Astrocyte (in vitro differentiated cells and primary cell): ENCODE results near the gene ADGRD2. TPM values are rescaled to one million over a fixed set of nuclear protein-coding genes. Genes with fewer than 3 reads are reported as not detected.

Experiments
- DNase-seq: peaks from one replicate; pipeline ENCODE4 v3.0.0-alpha.2; 2010; ENCODE audit warnings: low read depth
- FAIRE-seq: peaks from 2 replicates; lab custom pipeline; 2011; peaks lifted over from hg19 to GRCh38; lab: Jason Lieb, UNC
- H2AFZ ChIP-seq: 2 replicates; pipeline ENCODE4 v1.6.0; 2012; ENCODE audit warnings: low read depth, low read length, inconsistent platforms
- H3K27ac ChIP-seq: 2 replicates; pipeline ENCODE4 v1.5.1; 2011; ENCODE audit warnings: low read depth, low read length, inconsistent platforms
- H3K27me3 ChIP-seq: 2 replicates; pipeline ENCODE4 v1.6.0; 2011; ENCODE audit warnings: low read length, inconsistent platforms; ENCODE audit not compliant: insufficient read depth
- H3K36me3 ChIP-seq: 2 replicates; pipeline ENCODE4 v1.5.1; 2011; ENCODE audit warnings: low read length, inconsistent platforms; ENCODE audit not compliant: insufficient read depth
- H3K4me1 ChIP-seq: 2 replicates; pipeline ENCODE4 v1.5.1; 2011; ENCODE audit warnings: low read length, inconsistent platforms; ENCODE audit not compliant: insufficient read depth
- H3K4me2 ChIP-seq: 2 replicates; pipeline ENCODE4 v1.6.0; 2012; ENCODE audit warnings: low read length, inconsistent platforms
- H3K4me3 ChIP-seq: 2 replicates; pipeline ENCODE4 v1.5.1; 2011; ENCODE audit warnings: low read depth, mild to moderate bottlenecking, low read length, inconsistent platforms; ENCODE audit not compliant: insufficient read depth
- H3K79me2 ChIP-seq: 2 replicates; pipeline ENCODE4 v1.6.0; 2012; ENCODE audit warnings: mild to moderate bottlenecking, low read length, inconsistent platforms; ENCODE audit not compliant: insufficient read depth
- H3K9ac ChIP-seq: 2 replicates; pipeline ENCODE4 v1.6.0; 2012; ENCODE audit warnings: mild to moderate bottlenecking, low read length, inconsistent platforms
- H3K9me3 ChIP-seq: 2 replicates; pipeline ENCODE4 v1.5.1; 2012; ENCODE audit warnings: low read depth, mild to moderate bottlenecking, low read length, inconsistent platforms; ENCODE audit not compliant: insufficient read depth
- H4K20me1 ChIP-seq: 2 replicates; pipeline ENCODE4 v1.6.0; 2012; ENCODE audit warnings: low read length, inconsistent platforms; ENCODE audit not compliant: insufficient read depth
- H3K27ac Mint-ChIP-seq: one replicate; pipeline ENCODE4 v1.8.0; 2021; ENCODE audit warnings: mild to moderate bottlenecking, mixed read lengths; ENCODE audit not compliant: unreplicated experiment
- H3K27me3 Mint-ChIP-seq: one replicate; pipeline ENCODE4 v1.8.0; 2021; ENCODE audit warnings: low read depth, mixed read lengths; ENCODE audit not compliant: unreplicated experiment
- H3K36me3 Mint-ChIP-seq: one replicate; pipeline ENCODE4 v1.8.0; 2021; ENCODE audit warnings: low read depth, mixed read lengths; ENCODE audit not compliant: unreplicated experiment
- H3K4me1 Mint-ChIP-seq: one replicate; pipeline ENCODE4 v1.8.0; 2021; ENCODE audit warnings: low read depth, mixed read lengths; ENCODE audit not compliant: unreplicated experiment
- H3K4me3 Mint-ChIP-seq: one replicate; pipeline ENCODE4 v1.8.0; 2021; ENCODE audit warnings: mild to moderate bottlenecking, moderate library complexity, mixed read lengths; ENCODE audit not compliant: unreplicated experiment
- H3K9me3 Mint-ChIP-seq: one replicate; pipeline ENCODE4 v1.8.0; 2021; ENCODE audit warnings: mild to moderate bottlenecking, mixed read lengths; ENCODE audit not compliant: unreplicated experiment
- CTCF ChIP-seq: IDR thresholded peaks from 2 replicates; pipeline ENCODE4 v1.5.1; 2011; ENCODE audit warnings: low read depth, mild to moderate bottlenecking, inconsistent platforms, low read length, moderate library complexity; ENCODE audit not compliant: insufficient read depth
- EZH2 ChIP-seq: IDR thresholded peaks from 2 replicates; pipeline ENCODE4 v1.6.1; 2012; ENCODE audit warnings: mild to moderate bottlenecking, low read length, inconsistent platforms; ENCODE audit not compliant: insufficient read depth
- total RNA-seq: library from RNA; stranded (reverse); gene quantifications from 2 replicates; pipeline ENCODE4 v1.2.1, GENCODE V29; 2021

The ADGRD2 gene
- total RNA-seq, 1 donor from 2014 or later: not detected

DNA sequence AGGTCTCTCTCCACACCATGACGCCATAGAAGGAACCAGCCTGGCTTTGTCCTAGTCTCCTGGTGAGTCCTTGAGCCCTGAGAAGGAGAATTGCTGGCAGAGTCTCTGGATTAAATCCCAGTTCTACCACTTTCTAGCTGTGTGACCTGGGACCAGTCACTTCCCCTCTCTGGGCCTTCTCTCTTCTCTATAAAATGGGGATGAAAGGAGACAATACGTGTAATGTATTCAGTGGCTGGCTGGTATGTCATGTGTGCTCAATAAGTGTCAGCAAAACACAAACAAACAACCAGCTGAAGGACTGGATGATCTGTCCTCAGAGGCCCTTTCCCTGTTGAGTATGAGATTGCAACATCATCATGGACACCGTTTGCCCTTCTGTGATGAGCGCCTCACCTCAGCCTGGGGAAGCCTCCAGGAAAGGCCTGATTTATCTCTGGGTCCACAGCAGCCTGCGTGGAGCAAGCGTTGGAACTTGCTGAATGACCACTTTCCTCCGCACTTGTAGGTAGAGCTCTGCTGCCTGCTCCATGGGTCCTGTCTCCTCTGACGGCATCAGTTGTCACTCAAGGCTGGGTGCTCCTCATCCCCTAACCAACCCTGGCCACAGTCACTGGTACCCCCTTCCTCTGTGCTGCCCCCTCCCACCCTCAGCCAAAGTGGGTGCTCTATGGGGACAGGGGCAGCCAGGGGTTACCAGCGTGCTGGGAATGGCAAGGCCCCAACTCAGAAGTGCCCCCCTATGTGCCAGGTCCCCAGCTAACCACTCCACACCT lies 60.6 kb downstream of the ADGRD2 start:
- H3K36me3 Mint-ChIP-seq: peaks cover 6% of the 10 kb centered on the region
- FAIRE-seq: no peak
- H3K27me3 ChIP-seq: peaks cover 6% of the 10 kb centered on the region

GRCh38 chr9:124511426-124511840 lies 61.2 kb downstream of the ADGRD2 start:
- TF ChIP-seq EZH2 (no peak), CTCF (no peak)
- no peak for FAIRE-seq
- H2AFZ ChIP-seq: no peak overlapping the region
- no peaks in the 10 kb centered on the region for H3K9me3 Mint-ChIP-seq
- no peak overlapping the region for H3K27ac ChIP-seq
- peaks cover 3% of the 10 kb centered on the region for H3K27me3 ChIP-seq
- no peak overlapping the region for H3K27ac Mint-ChIP-seq
- H3K79me2 ChIP-seq: no peaks in the 10 kb centered on the region
- H3K36me3 Mint-ChIP-seq: peaks cover 6% of the 10 kb centered on the region
- H3K27me3 Mint-ChIP-seq: peaks cover 2% of the 10 kb centered on the region
- no peaks in the 10 kb centered on the region for H3K4me1 Mint-ChIP-seq
- no peaks in the 10 kb centered on the region for H3K4me1 ChIP-seq
- no peak overlapping the region for H3K4me3 ChIP-seq
- H3K9me3 ChIP-seq: no peaks in the 10 kb centered on the region
- no peaks in the 10 kb centered on the region for H3K36me3 ChIP-seq
- DNase-seq: no peak
- no peaks in the 10 kb centered on the region for H4K20me1 ChIP-seq
- no peak overlapping the region for H3K9ac ChIP-seq
- no peak overlapping the region for H3K4me3 Mint-ChIP-seq
- no peak overlapping the region for H3K4me2 ChIP-seq

More for the DNA sequence above, 60.6 kb downstream of the ADGRD2 start:
- Histone ChIP-seq H2AFZ (no peak overlapping the region), H3K4me3 (no peak overlapping the region), H3K9me3 (no peaks in the 10 kb centered on the region), H3K79me2 (no peaks in the 10 kb centered on the region), H3K9ac (no peak overlapping the region), H3K4me1 (no peaks in the 10 kb centered on the region), H3K4me2 (no peak overlapping the region), H3K27ac (no peak overlapping the region), H3K36me3 (no peaks in the 10 kb centered on the region), H4K20me1 (no peaks in the 10 kb centered on the region)
- Mint-ChIP-seq H3K27ac (no peak overlapping the region), H3K27me3 (peaks cover 6% of the 10 kb centered on the region), H3K9me3 (no peaks in the 10 kb centered on the region), H3K4me3 (no peak overlapping the region), H3K4me1 (no peaks in the 10 kb centered on the region)
- no peak for DNase-seq
- no peak for TF ChIP-seq EZH2

DNA sequence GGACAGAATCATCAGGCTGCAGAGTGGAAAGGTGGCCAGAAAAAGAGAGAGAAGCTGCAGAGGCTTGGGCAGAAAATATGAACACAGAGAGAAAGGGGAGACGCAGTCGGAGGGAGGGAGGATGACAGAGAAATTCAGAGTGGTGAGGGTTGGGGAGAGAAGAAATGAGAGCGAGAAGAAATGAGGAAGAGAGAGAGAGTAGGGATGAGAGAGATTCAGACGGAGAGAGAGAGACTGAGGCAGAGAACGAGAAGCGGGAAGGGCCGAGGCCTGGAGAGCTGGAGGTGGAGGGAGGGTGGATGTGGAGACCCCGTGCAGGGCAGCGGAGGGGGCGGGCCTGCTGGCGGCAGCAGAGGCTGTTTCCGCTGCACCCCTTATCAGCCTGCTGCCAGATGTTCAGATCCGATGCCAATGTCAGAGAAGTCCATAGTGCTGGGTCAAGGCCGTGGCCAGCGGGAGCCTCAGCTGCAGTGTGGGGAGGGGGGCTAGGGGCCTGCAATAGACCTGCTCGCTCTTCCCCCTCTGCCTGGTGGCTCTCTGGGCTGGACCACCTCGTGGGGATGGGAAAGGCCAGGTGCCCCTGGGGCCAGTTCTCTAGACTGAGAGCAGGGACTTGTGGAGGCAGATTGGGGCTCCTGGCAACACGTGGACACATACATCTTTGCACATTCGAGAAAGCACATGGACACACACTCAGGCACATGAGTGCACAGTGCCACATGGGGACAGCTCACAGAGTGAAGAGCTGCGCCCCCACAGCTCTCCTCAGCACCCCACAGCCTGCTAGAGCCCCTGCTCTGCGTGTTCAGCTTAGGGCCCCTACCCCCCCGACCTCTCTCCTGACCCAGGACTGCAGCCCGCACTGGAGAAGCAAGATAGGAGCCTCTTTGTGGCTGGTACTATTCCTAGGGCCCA lies 61.9 kb downstream of the ADGRD2 start:
- Mint-ChIP-seq H3K4me3 (no peak overlapping the region), H3K4me1 (no peaks in the 10 kb centered on the region), H3K27ac (no peak overlapping the region), H3K27me3 (peaks cover 5% of the 10 kb centered on the region), H3K36me3 (peaks cover 13% of the 10 kb centered on the region), H3K9me3 (no peaks in the 10 kb centered on the region)
- Histone ChIP-seq H3K27ac (no peak overlapping the region), H3K27me3 (peaks cover 3% of the 10 kb centered on the region), H3K79me2 (no peaks in the 10 kb centered on the region), H3K4me2 (no peak overlapping the region), H3K4me3 (no peak overlapping the region), H3K9ac (no peak overlapping the region), H2AFZ (no peak overlapping the region), H3K4me1 (no peaks in the 10 kb centered on the region), H4K20me1 (no peaks in the 10 kb centered on the region), H3K9me3 (no peaks in the 10 kb centered on the region), H3K36me3 (no peaks in the 10 kb centered on the region)
- TF ChIP-seq CTCF (no peak), EZH2 (no peak)
- DNase-seq (no peak), FAIRE-seq (no peak)
